Lower leg skin (tissue), 3 donors: ENCODE results near the gene MCM10.

Source experiments
- CTCF ChIP-seq, 3 donors: fragments of 450-650 bp; IDR thresholded peaks; one replicate each; pipeline ENCODE4 v1.5.1; 2016; ENCODE audit warnings: antibody characterized with exemption in 3 of 3, mild to moderate bottlenecking in 3 of 3, moderate library complexity in 2 of 3
- POLR2A ChIP-seq, 2 donors: fragments of 450-650 bp; IDR thresholded peaks; one replicate each; pipeline ENCODE4 v1.6.1; 2016 to 2017; ENCODE audit warnings: antibody characterized with exemption in 2 of 2, mild to moderate bottlenecking in 1 of 2, moderate library complexity in 1 of 2

DNA sequence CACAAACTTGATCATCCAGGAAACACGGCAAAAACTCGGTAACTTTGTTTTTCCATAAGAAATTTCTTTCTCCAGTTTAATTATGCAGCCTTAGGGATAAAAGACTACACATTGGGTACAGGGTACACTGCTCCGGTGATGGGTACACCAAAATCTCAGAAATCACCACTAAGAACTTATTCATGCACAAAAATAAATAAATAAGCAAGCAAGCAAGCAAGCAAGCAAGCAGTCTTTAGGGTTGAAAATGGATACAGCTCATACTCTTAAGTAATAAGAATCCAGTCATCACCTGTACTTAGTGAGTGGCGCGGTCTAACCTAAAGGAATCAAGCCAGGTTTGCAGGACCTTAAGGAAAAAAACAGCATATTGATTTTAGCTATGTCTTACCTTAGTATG, 30.0 kb downstream of the MCM10 start:
- no peak for TF ChIP-seq POLR2A (IDR thresholded peaks at IDR 0.05)
- TF ChIP-seq CTCF (IDR thresholded peaks at IDR 0.05): no peak
